Medulla oblongata (tissue), 1 donor: ENCODE data around the gene NHLH1.
A peak's percentile ranks its signal among the peaks of the same experiment; 100 is the strongest.

Source experiments
- DNase-seq: peaks from one replicate; pipeline ENCODE4 v3.0.0-alpha.2; 2015; ENCODE audit errors: extremely low spot score

The NHLH1 gene

GRCh38 chr1:160411271-160412027 is 44.6 kb downstream of the NHLH1 start:
- peak; percentile 56 for DNase-seq

- DNase-seq: no peak
These were observed 45.1 kb downstream of the NHLH1 start for GRCh38 chr1:160412028-160412362.

DNA sequence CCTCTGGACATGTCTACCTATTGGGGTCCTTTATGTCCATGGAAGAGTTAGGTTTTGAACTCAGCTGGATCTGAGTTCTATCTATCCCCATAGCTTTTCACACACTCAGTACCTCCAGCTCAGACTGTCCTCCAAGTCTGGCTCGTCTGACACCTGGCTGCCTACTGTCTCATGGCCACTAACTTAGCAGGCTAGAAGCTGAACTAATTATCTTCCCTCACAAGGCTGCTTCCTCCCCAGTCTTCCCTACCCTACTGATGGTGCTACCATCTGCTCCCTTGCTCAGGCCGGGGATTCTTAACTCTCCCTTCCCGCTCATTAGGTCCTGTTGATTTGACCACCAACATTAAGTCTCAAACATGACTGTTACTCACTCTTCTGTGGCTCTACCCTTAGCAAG is 46.8 kb downstream of the NHLH1 start:
- no peak for DNase-seq

GRCh38 chr1:160414881-160415280 is 48.0 kb downstream of the NHLH1 start:
- no peak for DNase-seq

- no peak for DNase-seq
These were observed 48.9 kb downstream of the NHLH1 start for GRCh38 chr1:160415696-160416290.

GRCh38 chr1:160416369-160416768 is 49.5 kb downstream of the NHLH1 start:
- peak; percentile 44 for DNase-seq

DNA sequence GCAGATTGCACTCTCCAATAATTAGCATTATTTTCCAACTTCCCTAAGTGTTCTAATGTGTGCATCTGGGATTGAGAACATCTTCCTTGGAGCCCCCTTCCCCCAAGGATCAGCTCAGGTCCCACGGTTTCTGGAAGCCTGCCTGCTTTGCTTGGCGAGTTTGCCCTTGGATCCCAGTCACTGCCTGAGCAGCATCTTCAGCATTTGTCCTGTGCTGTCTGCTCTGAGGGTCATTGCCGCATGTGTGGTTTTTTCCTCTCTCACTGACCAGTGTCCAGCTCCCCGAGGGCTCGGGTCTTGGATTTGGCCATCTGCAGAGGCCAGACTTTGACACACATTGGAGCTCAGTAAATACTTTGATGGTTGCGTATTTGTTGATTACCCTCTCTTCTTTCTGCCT is 51.6 kb downstream of the NHLH1 start:
- DNase-seq: no peak

- no peak for DNase-seq
These were observed 52.4 kb downstream of the NHLH1 start for GRCh38 chr1:160419150-160419837.

GRCh38 chr1:160419838-160420169 is 52.9 kb downstream of the NHLH1 start:
- DNase-seq: no peak

DNA sequence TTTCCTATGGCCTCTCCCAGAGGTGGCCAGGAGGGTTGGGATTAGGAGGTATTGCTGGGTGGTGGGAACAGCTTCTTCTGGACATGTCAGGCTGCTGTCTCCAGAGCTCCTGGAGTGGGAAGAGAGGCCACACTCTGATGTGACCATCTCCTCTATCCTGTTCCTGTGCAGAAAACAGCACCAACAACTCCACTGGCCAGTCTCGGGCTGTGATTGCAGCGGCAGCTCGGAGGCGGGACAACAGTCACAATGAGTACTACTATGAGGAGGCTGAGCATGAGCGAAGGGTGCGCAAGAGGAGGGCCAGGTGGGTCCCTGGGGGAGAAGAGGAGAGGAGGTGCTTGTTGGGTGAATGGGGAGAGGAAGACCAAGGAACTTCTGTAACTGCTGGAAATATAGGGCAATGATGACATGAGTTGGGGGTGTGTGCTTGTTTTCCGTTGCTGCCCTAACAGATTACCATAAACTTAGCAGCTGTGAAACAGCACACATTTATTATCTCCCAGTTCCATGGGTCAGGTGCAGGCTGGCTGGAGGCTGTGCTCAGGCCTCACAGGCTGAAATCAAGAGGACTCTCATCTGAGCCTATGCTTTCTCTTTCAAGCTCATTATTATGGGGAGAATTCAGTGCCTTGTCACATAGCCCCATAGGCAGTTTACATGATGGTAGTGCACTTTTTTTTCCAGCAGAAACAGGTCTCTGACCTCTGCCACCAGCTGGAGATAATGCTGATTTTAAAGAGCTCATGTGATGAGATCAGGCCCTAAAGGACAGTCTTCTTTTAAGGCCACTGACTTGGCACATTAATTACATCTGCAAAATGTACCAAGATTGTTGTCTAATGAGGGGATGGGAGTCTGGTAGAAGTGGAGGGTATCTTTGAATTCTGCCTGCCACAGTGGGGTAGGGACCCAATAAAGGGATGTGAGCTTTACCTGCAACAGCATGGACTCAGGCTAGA is 54.3 kb downstream of the NHLH1 start:
- DNase-seq: no peak

DNA sequence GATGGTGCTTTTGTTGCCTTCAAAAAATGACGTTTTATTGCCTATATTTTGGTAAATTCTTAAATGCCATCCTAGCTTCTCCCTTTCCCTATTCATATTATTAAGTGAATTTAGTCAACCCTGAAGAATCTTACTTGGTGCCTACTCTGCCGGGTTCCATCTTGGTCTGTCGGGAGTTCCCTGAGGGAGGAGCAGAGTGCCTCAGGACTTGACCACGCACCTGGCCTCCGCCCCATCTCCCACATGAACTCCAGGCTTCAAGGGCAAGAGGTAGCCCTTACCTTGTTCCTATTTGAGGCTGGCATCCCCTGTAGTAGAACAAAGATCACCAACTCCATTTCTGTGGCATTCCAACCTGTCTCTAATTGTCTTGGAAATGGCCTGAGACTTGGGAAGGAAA is 55.0 kb downstream of the NHLH1 start:
- no peak for DNase-seq
